Heart right ventricle (tissue), 16 donors: ENCODE measurements around the gene PSAT1. TPM values are rescaled to one million over a fixed set of nuclear protein-coding genes. Genes with fewer than 3 reads are reported as not detected.
A peak's percentile ranks its signal among the peaks of the same experiment; 100 is the strongest.

Experiments used
- ATAC-seq, 8 donors: fragments of 200-7000 bp; cut with Tn5 transposase; one replicate each; pipeline ENCODE4 v1.9.1; 2020; ENCODE audit warnings: mild to moderate bottlenecking in 8 of 8, moderate library complexity in 8 of 8, moderate number of reproducible peaks in 1 of 8
- DNase-seq, 2 donors: peaks; one replicate each; pipeline ENCODE4 v3.0.0-alpha.2; 2020
- H3K27ac ChIP-seq, 10 donors: fragments of 200-600 bp; sonication (generic) in 2 of 10; one replicate each; pipeline versions ENCODE4 v1.5.0 to v1.8.0; 2020 to 2022; ENCODE audit warnings: mild to moderate bottlenecking in 3 of 10
- H3K27me3 ChIP-seq, 7 donors: fragments of 200-600 bp; one replicate each; pipeline ENCODE4 v1.8.0; 2021 to 2022; ENCODE audit warnings: mild to moderate bottlenecking in 2 of 7
- H3K36me3 ChIP-seq, 9 donors: fragments of 200-600 bp; sonication (generic) in 1 of 9; one replicate each; pipeline versions ENCODE4 v1.5.0 to v1.8.0; 2020 to 2022; ENCODE audit warnings: mild to moderate bottlenecking in 2 of 9
- H3K4me1 ChIP-seq, 9 donors: fragments of 200-600 bp; sonication (generic) in 1 of 9; one replicate each; pipeline versions ENCODE4 v1.5.0 to v1.8.0; 2020 to 2022; ENCODE audit warnings: mild to moderate bottlenecking in 4 of 9
- H3K4me3 ChIP-seq, 10 donors: fragments of 200-600 bp; sonication (generic) in 2 of 10; one replicate each; pipeline versions ENCODE4 v1.5.0 to v1.8.0; 2020 to 2022; ENCODE audit warnings: mild to moderate bottlenecking in 7 of 10, moderate library complexity in 2 of 10
- H3K9me3 ChIP-seq, 11 donors: fragments of 200-600 bp in 10 of 11; sonication (generic) in 2 of 11; one replicate each; pipeline versions ENCODE4 v1.5.0 to v1.8.0; 2013 to 2022; ENCODE audit warnings: mild to moderate bottlenecking in 2 of 11, control low read depth in 1 of 11, moderate library complexity in 1 of 11
- WGBS, 2 donors: extraction: QIAGEN DNeasy Blood & Tissue Kit; methylation state at CpG; one replicate each; pipeline ENCODE4 v1.1.7; 2013; ENCODE audit warnings: inconsistent platforms in 1 of 2; 5-methylcytosine and 5-hydroxymethylcytosine counted together
- intact Hi-C, 10 donors: fragments of 100-400 bp; cut with DNase I; formaldehyde crosslinking; loops; one replicate each; pipeline versions ENCODE4 v1.11.1 to v1.14.2; 2022
- polyA plus RNA-seq, 2 donors: library from polyadenylated mRNA; stranded (reverse); fragments of 200-250 nt; gene quantifications; one replicate each; pipeline ENCODE4 v1.2.3, GENCODE V29; 2013
- total RNA-seq, 10 donors: library from RNA; stranded (reverse); fragmentation: NEBNext Ultra II Directional in 3 of 10; extraction: Animal tissue kit (Norgen Biotek cat#: 25700) in 3 of 10; gene quantifications; one replicate each; pipeline versions ENCODE4 v1.2.1 to v1.2.4, GENCODE V29; 2021 to 2023
- TF ChIP-seq, protein P1 (sequence below), 9 donors: fragments of 200-600 bp; sonication (generic) in 2 of 9; IDR thresholded peaks; one replicate each; pipeline versions ENCODE4 v1.5.0 to v1.8.0; 2021 to 2022; ENCODE audit warnings: antibody characterized with exemption in 9 of 9, mild to moderate bottlenecking in 5 of 9, moderate library complexity in 1 of 9
- donor health status: Arrhythmogenic right ventricular cardiomyopathy.
- donor health status: ischemic (EF 13 %, LVEDD 7.1; RV severe dilation, severe dysfunction).
- donor health status: healthy with polysubstance abuse.
- donor health status: DM: no; HTN: yes; CAD: no.
- donor health status: DM: no; HTN: no; CAD: no.
- donor health status: ischemic (EF 25% LVEDD 6.9; RV normal size, moderate dysfunction).
- donor health status: ischemic (EF 25% LVEDD 5.7; RV mildly dilated, moderate dysfunction).
- donor health status: healthy.
- donor health status: DM: yes; HTN: yes; CAD: no.
- donor health status: Ischemic cardiomyopathy.
- donor health status: ischemic (EF 35%, LVEDD 5.7; RV mildly dilated, moderate dysfunction).
- donor health status: nonischemic (EF 11% LVEDD 7.7; RV severe dilation, severe dysfunction).
- donor health status: DM: yes; HTN: yes; CAD: no.
- donor health status: PGD.
- donor health status: ischemic (EF 29% LVEDD 5.4; RV normal size, mild dysfunction).
- donor health status: nonischemic (EF 23%, LVEDD 6.1; RV moderate dilation, normal function).

PSAT1 gene
- total and polyA plus RNA-seq, 12 donors, result 0.28 to 4.0 (median 0.56) TPM; not detected in 1

DNA sequence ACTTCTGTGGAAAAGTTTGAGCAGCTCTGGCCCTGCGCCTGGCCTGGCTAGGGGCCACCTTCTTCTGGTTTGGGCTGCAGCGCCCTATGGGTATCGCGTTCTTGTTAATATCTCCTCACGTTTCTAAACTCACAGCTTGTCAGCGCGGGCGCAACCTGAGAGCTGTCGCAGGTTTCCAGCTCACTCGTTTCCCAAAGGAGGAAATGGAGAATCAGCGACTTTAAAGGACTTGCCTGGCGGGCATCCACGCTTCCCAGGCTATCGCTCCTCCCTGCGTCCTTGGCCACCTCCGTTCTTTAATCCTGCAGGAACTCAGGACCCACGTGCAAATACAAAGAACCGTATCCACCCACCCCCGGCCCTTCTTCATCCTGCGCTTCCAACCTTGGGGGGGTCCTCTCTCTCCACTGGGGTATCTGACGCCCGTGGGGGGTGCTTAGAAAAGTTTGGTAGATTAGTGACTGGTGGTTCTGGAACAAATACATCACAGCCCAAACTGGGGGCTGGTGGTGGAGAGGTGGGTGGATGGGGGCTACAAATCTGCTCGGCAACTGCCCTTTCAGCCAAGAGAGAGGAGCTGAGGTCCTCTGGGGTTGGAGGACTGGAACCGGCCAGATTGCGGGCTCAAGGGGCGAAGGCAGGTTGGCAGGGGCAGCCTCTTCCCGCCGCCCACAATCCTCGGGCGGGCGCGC is 578 bp upstream of the PSAT1 start:
- H3K4me1 ChIP-seq, result peaks cover 6 to 28% (median 23%) of the 10 kb centered on the region in 9 donors
- TF ChIP-seq, protein P1, sequence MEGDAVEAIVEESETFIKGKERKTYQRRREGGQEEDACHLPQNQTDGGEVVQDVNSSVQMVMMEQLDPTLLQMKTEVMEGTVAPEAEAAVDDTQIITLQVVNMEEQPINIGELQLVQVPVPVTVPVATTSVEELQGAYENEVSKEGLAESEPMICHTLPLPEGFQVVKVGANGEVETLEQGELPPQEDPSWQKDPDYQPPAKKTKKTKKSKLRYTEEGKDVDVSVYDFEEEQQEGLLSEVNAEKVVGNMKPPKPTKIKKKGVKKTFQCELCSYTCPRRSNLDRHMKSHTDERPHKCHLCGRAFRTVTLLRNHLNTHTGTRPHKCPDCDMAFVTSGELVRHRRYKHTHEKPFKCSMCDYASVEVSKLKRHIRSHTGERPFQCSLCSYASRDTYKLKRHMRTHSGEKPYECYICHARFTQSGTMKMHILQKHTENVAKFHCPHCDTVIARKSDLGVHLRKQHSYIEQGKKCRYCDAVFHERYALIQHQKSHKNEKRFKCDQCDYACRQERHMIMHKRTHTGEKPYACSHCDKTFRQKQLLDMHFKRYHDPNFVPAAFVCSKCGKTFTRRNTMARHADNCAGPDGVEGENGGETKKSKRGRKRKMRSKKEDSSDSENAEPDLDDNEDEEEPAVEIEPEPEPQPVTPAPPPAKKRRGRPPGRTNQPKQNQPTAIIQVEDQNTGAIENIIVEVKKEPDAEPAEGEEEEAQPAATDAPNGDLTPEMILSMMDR (IDR thresholded peaks at IDR 0.05), result no peak
- H3K4me3 ChIP-seq, result peak overlapping the region; percentile 34 to 70 (median 57)
- ATAC-seq (peak; percentile 12 to 57 (median 18)), DNase-seq (peak; percentile 9 to 42)
- H3K36me3 ChIP-seq, result no peaks in the 10 kb centered on the region
- WGBS, 2 donors, result 1 to 3% methylated on average over 32 of the region's 32 CpGs
- H3K27me3 ChIP-seq, result peaks cover 0 to 50% (median 43%) of the 10 kb centered on the region in 7 donors
- H3K27ac ChIP-seq, result peak overlapping the region in 2 of 10 donors; percentile 28 to 36
- H3K9me3 ChIP-seq, result no peaks in the 10 kb centered on the region
- intact Hi-C loops, result no loop called here

DNA sequence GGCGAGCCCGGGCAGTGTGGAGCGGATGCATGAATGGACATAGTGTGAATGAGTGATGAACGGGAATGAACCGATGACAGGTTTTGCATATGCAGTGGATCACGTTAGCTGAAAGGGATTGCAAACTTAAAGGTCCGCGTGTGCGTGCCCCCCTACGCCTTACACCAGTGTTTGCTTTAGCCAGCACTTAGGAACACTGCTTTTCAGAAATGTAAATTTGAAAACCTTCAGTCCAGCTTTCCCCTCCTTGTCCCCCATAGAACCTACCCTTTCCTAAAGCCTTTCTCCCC is 692 bp downstream of the PSAT1 start:
- Histone ChIP-seq H3K27ac (no peak overlapping the region), H3K4me3 (peak overlapping the region; percentile 34 to 70 (median 57)), H3K27me3 (peaks cover 0 to 59% (median 49%) of the 10 kb centered on the region in 7 donors), H3K9me3 (no peaks in the 10 kb centered on the region), H3K36me3 (no peaks in the 10 kb centered on the region), H3K4me1 (peaks cover 6 to 28% (median 23%) of the 10 kb centered on the region in 9 donors)
- ATAC-seq (peak in 1 of 8 donors; percentile 47), DNase-seq (no peak)
- 0 to 1% methylated on average over 10 of the region's 10 CpGs for WGBS, 2 donors
- intact Hi-C loops, result no loop called here
- TF ChIP-seq, protein P1 (IDR thresholded peaks at IDR 0.05), result no peak

GRCh38 chr9:78298046-78298765 is 1.3 kb downstream of the PSAT1 start:
- ATAC-seq (no peak), DNase-seq (no peak)
- no peaks in the 10 kb centered on the region for H3K9me3 ChIP-seq
- peak overlapping the region in 8 of 10 donors; percentile 35 to 70 (median 60) for H3K4me3 ChIP-seq
- peaks cover 6 to 28% (median 23%) of the 10 kb centered on the region in 9 donors for H3K4me1 ChIP-seq
- TF ChIP-seq, protein P1 (IDR thresholded peaks at IDR 0.05), result no peak
- intact Hi-C loops, result no loop called here
- WGBS, 2 donors, result 7 to 10% methylated on average over 16 of the region's 16 CpGs
- no peak overlapping the region for H3K27ac ChIP-seq
- H3K36me3 ChIP-seq, result no peaks in the 10 kb centered on the region
- peaks cover 0 to 61% (median 49%) of the 10 kb centered on the region in 7 donors for H3K27me3 ChIP-seq

DNA sequence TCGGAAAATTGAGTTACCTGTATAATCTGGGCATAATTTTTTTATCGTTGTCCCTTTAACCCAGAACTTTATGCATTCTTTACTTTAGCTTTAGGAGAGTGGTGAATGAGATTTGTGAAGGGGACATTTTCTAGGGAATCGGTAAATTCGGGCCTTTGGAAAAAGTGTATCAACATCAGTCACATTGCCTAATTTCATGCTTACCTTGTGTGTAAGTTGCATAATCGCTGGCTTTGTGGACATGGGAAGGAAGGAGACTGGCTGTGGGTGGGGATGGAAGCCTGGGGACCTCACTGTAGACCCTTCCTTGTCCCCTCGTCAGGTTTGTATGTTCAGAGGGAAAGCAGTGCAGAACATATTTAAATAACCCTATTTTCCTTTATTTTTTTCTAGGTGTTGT is 3.3 kb downstream of the PSAT1 start:
- Histone ChIP-seq H3K27me3 (peaks cover 0 to 61% (median 50%) of the 10 kb centered on the region in 7 donors), H3K4me1 (peaks cover 6 to 28% (median 23%) of the 10 kb centered on the region in 9 donors), H3K4me3 (no peak overlapping the region), H3K9me3 (no peaks in the 10 kb centered on the region), H3K27ac (no peak overlapping the region), H3K36me3 (no peaks in the 10 kb centered on the region)
- ATAC-seq (no peak), DNase-seq (no peak)
- WGBS, 2 donors, result 95% methylated on average over 6 of the region's 6 CpGs
- intact Hi-C loops, result no loop called here
- TF ChIP-seq, protein P1 (IDR thresholded peaks at IDR 0.05), result no peak
